ENCODE measurements around the gene MTA2. TPM values are rescaled to one million over a fixed set of nuclear protein-coding genes. Genes with fewer than 3 reads are reported as not detected.

The MTA2 gene
- total and polyA plus RNA-seq, 2 donors (not counting 1 experiment from before 2014, with no cell fraction given) = 37.2 to 139 TPM

DNA sequence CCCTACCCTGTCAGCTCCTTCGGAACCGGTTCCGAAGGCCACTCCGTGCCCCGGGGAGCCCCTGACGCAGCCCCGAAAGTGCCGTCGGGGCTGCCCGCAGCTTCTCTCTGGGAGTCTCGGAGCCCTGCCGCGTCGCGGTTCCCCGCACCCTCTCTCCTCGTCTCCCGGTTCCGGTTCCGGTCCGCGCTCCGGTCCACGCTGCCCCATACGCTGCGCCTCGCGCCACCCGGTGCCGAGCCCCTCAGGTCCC is 618 bp downstream of the MTA2 start:
- ATAC-seq (ENCODE audit: low read depth) (peak; percentile 1), DNase-seq (no peak)
- Mint-ChIP-seq H3K4me3 (peak overlapping the region; percentile 97), H3K9me3 (ENCODE audit: insufficient read depth) (no peaks in the 10 kb centered on the region), H3K4me1 (peaks cover 46% of the 10 kb centered on the region), H3K27me3 (no peaks in the 10 kb centered on the region), H3K27ac (peak overlapping the region; percentile 96)
- Histone ChIP-seq H4K20me1 (ENCODE audit: control insufficient read depth, insufficient read depth, low read length, poor library complexity, severe bottlenecking) (peaks cover 7% of the 10 kb centered on the region), H3K4me2 (replicated peaks; ENCODE audit: low read depth, low read length, poor library complexity, severe bottlenecking) (peak overlapping the region; percentile 94), H3K36me3 (replicated peaks in 1 of 2; ENCODE audit: control extremely low read depth in 1 of 2, control insufficient read depth in 1 of 2, extremely low read depth in 1 of 2, insufficient read depth in 2 of 2, low read length in 1 of 2) (peaks cover 4 to 45% of the 10 kb centered on the region in 2 experiments), H3K9ac (ENCODE audit: low read length) (peak overlapping the region; percentile 95), H3K27me3 (replicated peaks in 1 of 4; ENCODE audit: control extremely low read depth in 1 of 4, control insufficient read depth in 3 of 4, insufficient read depth in 4 of 4, low read length in 3 of 4) (no peaks in the 10 kb centered on the region), H3K27ac (ENCODE audit: low read length in 2 of 2) (peak overlapping the region; percentile 64 to 90), H3K79me2 (ENCODE audit: control insufficient read depth, insufficient read depth, low read length) (peaks cover 32% of the 10 kb centered on the region), H3K9me3 (ENCODE audit: control extremely low read depth in 1 of 3, control insufficient read depth in 2 of 3, insufficient read depth in 1 of 3, low read length in 2 of 3) (peaks cover 0 to 3% (median 0%) of the 10 kb centered on the region in 3 donors), H3K4me1 (ENCODE audit: control insufficient read depth in 2 of 2, insufficient read depth in 2 of 2, low read length in 2 of 2) (peaks cover 24 to 40% of the 10 kb centered on the region in 2 donors), H2AFZ (ENCODE audit: insufficient read depth, low read depth, low read length, poor library complexity, severe bottlenecking) (peak overlapping the region; percentile 86), H3K4me3 (ENCODE audit: control extremely low read depth in 1 of 5, extremely low read depth in 1 of 5, insufficient read depth in 1 of 5, low read depth in 2 of 5, low read length in 4 of 5) (peak overlapping the region; percentile 82 to 97 (median 86))
- TF ChIP-seq, protein P1, sequence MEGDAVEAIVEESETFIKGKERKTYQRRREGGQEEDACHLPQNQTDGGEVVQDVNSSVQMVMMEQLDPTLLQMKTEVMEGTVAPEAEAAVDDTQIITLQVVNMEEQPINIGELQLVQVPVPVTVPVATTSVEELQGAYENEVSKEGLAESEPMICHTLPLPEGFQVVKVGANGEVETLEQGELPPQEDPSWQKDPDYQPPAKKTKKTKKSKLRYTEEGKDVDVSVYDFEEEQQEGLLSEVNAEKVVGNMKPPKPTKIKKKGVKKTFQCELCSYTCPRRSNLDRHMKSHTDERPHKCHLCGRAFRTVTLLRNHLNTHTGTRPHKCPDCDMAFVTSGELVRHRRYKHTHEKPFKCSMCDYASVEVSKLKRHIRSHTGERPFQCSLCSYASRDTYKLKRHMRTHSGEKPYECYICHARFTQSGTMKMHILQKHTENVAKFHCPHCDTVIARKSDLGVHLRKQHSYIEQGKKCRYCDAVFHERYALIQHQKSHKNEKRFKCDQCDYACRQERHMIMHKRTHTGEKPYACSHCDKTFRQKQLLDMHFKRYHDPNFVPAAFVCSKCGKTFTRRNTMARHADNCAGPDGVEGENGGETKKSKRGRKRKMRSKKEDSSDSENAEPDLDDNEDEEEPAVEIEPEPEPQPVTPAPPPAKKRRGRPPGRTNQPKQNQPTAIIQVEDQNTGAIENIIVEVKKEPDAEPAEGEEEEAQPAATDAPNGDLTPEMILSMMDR (IDR thresholded peaks at IDR 0.05) = no peak
- no peak for TF ChIP-seq EZH2 (IDR thresholded peaks at IDR 0.05; ENCODE audit: borderline replicate concordance, insufficient read depth, low read depth, low read length, poor library complexity, severe bottlenecking)
- POLR2A ChIA-PET = interaction anchor here (0.6 to 3.1 kb wide), 14 partner anchors 9 to 280 kb away, joined by 3 to 63 read pairs (median 6); partner anchors contain the start of genes B3GAT3, C11orf98, CSKMT and EEF1G
- under 1% methylated on average over 30 of the region's 30 CpGs for WGBS (ENCODE audit: insufficient coverage)
- CTCF ChIA-PET = interaction anchor here (0.9 to 2.4 kb wide), 7 partner anchors 9 to 185 kb away, joined by 3 to 47 read pairs (median 3); partner anchors contain the start of gene TUT1
- intact Hi-C loops (cut with micrococcal nuclease) = loop anchor here (1.0 kb wide), 3 partner anchors 21 to 157 kb away; partner anchors contain the start of gene GANAB

DNA sequence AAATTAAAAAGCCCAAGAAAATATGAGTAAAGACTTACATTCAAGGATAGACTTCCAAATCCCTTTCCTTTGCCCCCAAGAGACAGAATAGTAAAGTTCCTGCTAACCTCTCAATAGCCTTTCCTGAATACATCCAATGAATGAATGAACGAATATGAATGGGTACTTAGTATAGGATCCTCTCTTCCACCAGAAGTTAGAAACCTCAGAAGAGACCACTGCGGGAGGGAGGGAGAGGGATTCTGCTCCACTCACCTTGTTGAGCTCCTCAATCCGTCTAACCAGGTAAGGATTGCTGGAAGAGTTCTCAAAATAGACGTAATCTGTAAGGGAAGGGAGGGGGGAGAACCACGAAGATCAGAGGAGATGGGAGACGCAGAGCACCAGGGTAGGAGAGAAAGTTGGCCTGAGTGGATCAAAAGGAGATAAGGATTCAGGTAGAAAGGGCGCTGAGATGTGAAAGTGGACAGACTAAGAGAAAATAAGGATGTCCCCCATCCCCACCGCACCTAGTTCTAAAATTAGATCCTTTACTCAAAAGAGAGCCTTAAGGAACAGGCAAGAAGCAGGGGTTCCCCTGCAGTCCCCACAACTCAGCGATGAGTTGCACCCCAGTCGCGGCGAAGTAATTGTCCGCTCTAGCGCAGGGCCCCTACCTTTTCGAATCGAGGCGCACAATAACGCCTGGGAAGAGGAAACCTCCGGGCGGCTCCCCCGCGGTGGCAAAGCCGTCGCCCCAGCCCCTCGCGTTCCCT is 1.1 kb downstream of the MTA2 start:
- peaks cover 0 to 3% (median 0%) of the 10 kb centered on the region in 3 donors for H3K9me3 ChIP-seq (ENCODE audit: control extremely low read depth in 1 of 3, control insufficient read depth in 2 of 3, insufficient read depth in 1 of 3, low read length in 2 of 3)
- peaks cover 27% of the 10 kb centered on the region for H3K79me2 ChIP-seq (ENCODE audit: control insufficient read depth, insufficient read depth, low read length)
- peaks cover 4 to 48% of the 10 kb centered on the region in 2 experiments for H3K36me3 ChIP-seq (replicated peaks in 1 of 2; ENCODE audit: control extremely low read depth in 1 of 2, control insufficient read depth in 1 of 2, extremely low read depth in 1 of 2, insufficient read depth in 2 of 2, low read length in 1 of 2)
- H3K4me3 Mint-ChIP-seq = peak overlapping the region; percentile 97
- no peaks in the 10 kb centered on the region for H3K9me3 Mint-ChIP-seq (ENCODE audit: insufficient read depth)
- peaks cover 46% of the 10 kb centered on the region for H3K4me1 Mint-ChIP-seq
- H3K27ac ChIP-seq (ENCODE audit: low read length in 2 of 2) = peak overlapping the region; percentile 64 to 90
- DNase-seq (no peak), ATAC-seq (ENCODE audit: low read depth) (no peak)
- H4K20me1 ChIP-seq (ENCODE audit: control insufficient read depth, insufficient read depth, low read length, poor library complexity, severe bottlenecking) = peaks cover 7% of the 10 kb centered on the region
- TF ChIP-seq, protein P1 (IDR thresholded peaks at IDR 0.05) = no peak
- no peak for TF ChIP-seq EZH2 (IDR thresholded peaks at IDR 0.05; ENCODE audit: borderline replicate concordance, insufficient read depth, low read depth, low read length, poor library complexity, severe bottlenecking)
- ChIA-PET POLR2A (interaction anchor here (0.6 to 3.1 kb wide), 12 partner anchors 9 to 241 kb away, joined by 3 to 63 read pairs (median 6); partner anchors contain the start of genes C11orf98, CSKMT, EEF1G and GANAB), CTCF (interaction anchor here (1.2 to 2.4 kb wide), 6 partner anchors 9 to 81 kb away, joined by 3 to 47 read pairs (median 4); partner anchors contain the start of genes B3GAT3 and TUT1)
- H3K27me3 ChIP-seq (replicated peaks in 1 of 4; ENCODE audit: control extremely low read depth in 1 of 4, control insufficient read depth in 3 of 4, insufficient read depth in 4 of 4, low read length in 3 of 4) = no peaks in the 10 kb centered on the region
- H2AFZ ChIP-seq (ENCODE audit: insufficient read depth, low read depth, low read length, poor library complexity, severe bottlenecking) = peak overlapping the region; percentile 86
- under 1% methylated on average over 21 of the region's 26 CpGs for WGBS (ENCODE audit: insufficient coverage)
- H3K4me1 ChIP-seq (ENCODE audit: control insufficient read depth in 2 of 2, insufficient read depth in 2 of 2, low read length in 2 of 2) = peaks cover 24 to 40% of the 10 kb centered on the region in 2 donors
- no peaks in the 10 kb centered on the region for H3K27me3 Mint-ChIP-seq
- H3K9ac ChIP-seq (ENCODE audit: low read length) = peak overlapping the region; percentile 95
- H3K27ac Mint-ChIP-seq = peak overlapping the region; percentile 96
- intact Hi-C loops (cut with micrococcal nuclease) = loop anchor here (1.0 kb wide), 3 partner anchors 22 to 156 kb away; partner anchors contain the start of gene GANAB
- peak overlapping the region; percentile 94 for H3K4me2 ChIP-seq (replicated peaks; ENCODE audit: low read depth, low read length, poor library complexity, severe bottlenecking)
- peak overlapping the region; percentile 82 to 97 (median 86) for H3K4me3 ChIP-seq (ENCODE audit: control extremely low read depth in 1 of 5, extremely low read depth in 1 of 5, insufficient read depth in 1 of 5, low read depth in 2 of 5, low read length in 4 of 5)

Data from B cell (primary cell).